ENCODE results near the gene ASMTL. TPM values are rescaled to one million over a fixed set of nuclear protein-coding genes. Genes with fewer than 3 reads are reported as not detected.

Gene ASMTL
- total RNA-seq = 38.3 and 44.7 TPM in 2 replicates

GRCh38 chrX:1452516-1453394 is at the start of gene ASMTL:
ASMTL (minus strand) TSS chrX:1452909; CDS start chrX:1452840, 69 bp downstream.

GRCh38 chrX:1391707-1392375 is 60.9 kb downstream of the ASMTL start, which contains the start of gene SLC25A6:
SLC25A6 (minus strand) TSS chrX:1392113; CDS start chrX:1392009, 104 bp downstream.

Other genes starting within 250 kb of the ASMTL start
- not detected in 2 replicates for gene CRLF2, start 240.3 kb downstream of the ASMTL start, total RNA-seq
- gene CSF2RA, start 184.1 kb downstream of the ASMTL start, total RNA-seq = not detected in 2 replicates
- not detected in 2 replicates for gene IL3RA, start 116.1 kb downstream of the ASMTL start, total RNA-seq
- 368 and 429 TPM in 2 replicates for gene SLC25A6, start 60.8 kb downstream of the ASMTL start, total RNA-seq
- gene P2RY8, start 84.3 kb upstream of the ASMTL start, total RNA-seq = not detected in 2 replicates
- 19.5 and 20.2 TPM in 2 replicates for gene AKAP17A, start 138.7 kb upstream of the ASMTL start, total RNA-seq
- gene ASMT, start 162.2 kb upstream of the ASMTL start, total RNA-seq = not detected in 2 replicates